IMR-90 (cell line): ENCODE data around the gene TAGLN2. TPM values are rescaled to one million over a fixed set of nuclear protein-coding genes. Genes with fewer than 3 reads are reported as not detected.

Experiments used
- ATAC-seq: fragments of 200-7000 bp; cut with Tn5 transposase; 2 replicates; pipeline ENCODE4 v1.9.1; 2020; ENCODE audit warnings: low read depth, mild to moderate bottlenecking, moderate library complexity
- BruUV-seq: library from RNA; stranded (reverse); fragments of 400-500 nt; replicated peaks from 2 replicates; lab custom pipeline; 2021; lab: Mats Ljungman, UMichigan
- CTCF ChIA-PET: fragments of 300-600 bp; formaldehyde crosslinking; extraction: SDS; loops from one replicate; lab custom pipeline; 2021; ENCODE audit warnings: antibody characterized with exemption; lab: Yijun Ruan, JAX
- POLR2A ChIA-PET: fragments of 300-600 bp; sonication (Branson Sonifier 250); formaldehyde crosslinking; loops from one replicate; lab custom pipeline; 2022; ENCODE audit warnings: antibody characterized with exemption; ENCODE audit not compliant: unreplicated experiment; lab: Charles Lee
- DNase-seq: peaks from one replicate; pipeline ENCODE4 v3.0.0; 2013
- H2AFZ ChIP-seq: replicated peaks from 2 replicates; pipeline ENCODE3; 2013; ENCODE audit warnings: low read length, mild to moderate bottlenecking; ENCODE audit not compliant: poor library complexity
- H2AK5ac ChIP-seq: 2 replicates; pipeline ENCODE4 v1.6.1; 2013; ENCODE audit warnings: low read depth, low read length, inconsistent platforms
- H2AK9ac ChIP-seq: replicated peaks from 2 replicates; pipeline ENCODE3; 2013; ENCODE audit warnings: mild to moderate bottlenecking, low read depth, low read length, moderate library complexity; ENCODE audit not compliant: poor library complexity
- H2BK120ac ChIP-seq: 2 replicates; pipeline ENCODE4 v1.6.1; 2013; ENCODE audit warnings: low read depth, low read length, inconsistent platforms
- H2BK15ac ChIP-seq: 3 replicates; pipeline ENCODE4 v1.6.1; 2013; ENCODE audit warnings: low read depth, low read length, inconsistent platforms
- H2BK20ac ChIP-seq: 2 replicates; pipeline ENCODE4 v1.6.1; 2013; ENCODE audit warnings: low read depth, mild to moderate bottlenecking, inconsistent platforms, low read length, moderate library complexity
- H2BK5ac ChIP-seq: 2 replicates; pipeline ENCODE4 v1.6.1; 2013; ENCODE audit warnings: mild to moderate bottlenecking, low read depth, low read length, inconsistent platforms; ENCODE audit not compliant: poor library complexity, severe bottlenecking
- H3K14ac ChIP-seq: replicated peaks from 2 replicates; pipeline ENCODE4 v1.6.1; 2013; ENCODE audit warnings: low read depth, low read length, inconsistent platforms
- H3K18ac ChIP-seq: 2 replicates; pipeline ENCODE4 v1.6.1; 2013; ENCODE audit warnings: low read depth, low read length, control low read depth
- H3K23ac ChIP-seq: 2 replicates; pipeline ENCODE4 v1.6.1; 2013; ENCODE audit warnings: low read depth, low read length, inconsistent platforms
- H3K27ac ChIP-seq: 2 replicates; pipeline ENCODE4 v1.5.1; 2013; ENCODE audit warnings: mild to moderate bottlenecking, control low read depth, low read length; ENCODE audit not compliant: insufficient read depth
- H3K27me3 ChIP-seq: 2 replicates; pipeline ENCODE4 v1.6.1; 2013; ENCODE audit warnings: low read length; ENCODE audit not compliant: control insufficient read depth, insufficient read depth
- H3K36me3 ChIP-seq: 2 replicates; pipeline ENCODE4 v1.6.1; 2013; ENCODE audit warnings: low read length, mixed read lengths; ENCODE audit not compliant: control insufficient read depth, insufficient read depth
- H3K4ac ChIP-seq: 2 replicates; pipeline ENCODE4 v1.6.1; 2013; ENCODE audit warnings: low read depth, low read length, inconsistent platforms
- H3K4me1 ChIP-seq: 2 replicates; pipeline ENCODE4 v1.6.1; 2013; ENCODE audit warnings: low read length, mixed read lengths; ENCODE audit not compliant: control insufficient read depth, insufficient read depth
- H3K4me2 ChIP-seq: 2 replicates; pipeline ENCODE4 v1.6.1; 2013; ENCODE audit warnings: low read depth, mild to moderate bottlenecking, control low read depth, low read length, moderate library complexity
- H3K4me3 ChIP-seq: 2 replicates; pipeline ENCODE4 v1.5.1; 2013; ENCODE audit warnings: low read depth, mild to moderate bottlenecking, control low read depth, low read length, moderate library complexity; ENCODE audit not compliant: insufficient read depth
- H3K56ac ChIP-seq: 2 replicates; pipeline ENCODE4 v1.6.1; 2013; ENCODE audit warnings: low read length, inconsistent platforms; ENCODE audit not compliant: insufficient read depth; ENCODE audit errors: extremely low read depth
- H3K79me1 ChIP-seq, 2 experiments: 2 replicates each; pipeline ENCODE4 v1.6.1; 2013; ENCODE audit warnings: low read length in 2 of 2, inconsistent platforms in 1 of 2, low read depth in 1 of 2
- H3K9ac ChIP-seq: 2 replicates; pipeline ENCODE4 v1.6.1; 2013; ENCODE audit warnings: low read depth, low read length, control low read depth
- H3K9me1 ChIP-seq: 2 replicates; pipeline ENCODE4 v1.6.1; 2013; ENCODE audit warnings: low read length, inconsistent platforms; ENCODE audit not compliant: insufficient read depth
- H3K9me3 ChIP-seq: 2 replicates; pipeline ENCODE4 v1.6.1; 2013; ENCODE audit warnings: low read length; ENCODE audit not compliant: control insufficient read depth, insufficient read depth
- H4K20me1 ChIP-seq: 2 replicates; pipeline ENCODE4 v1.6.1; 2013; ENCODE audit warnings: low read length, inconsistent platforms; ENCODE audit not compliant: insufficient read depth
- H4K5ac ChIP-seq: 2 replicates; pipeline ENCODE4 v1.6.1; 2013; ENCODE audit warnings: mild to moderate bottlenecking, low read depth, low read length, control low read depth
- H4K8ac ChIP-seq, 2 experiments: 2 replicates each; pipeline ENCODE4 v1.6.1; 2013; ENCODE audit warnings: low read depth in 2 of 2, low read length in 2 of 2, control low read depth in 1 of 2, inconsistent platforms in 1 of 2
- H4K91ac ChIP-seq: 2 replicates; pipeline ENCODE4 v1.6.1; 2013; ENCODE audit warnings: low read depth, low read length, inconsistent platforms; ENCODE audit not compliant: insufficient read depth
- CEBPB ChIP-seq: IDR thresholded peaks from 2 replicates; pipeline ENCODE4 v1.6.1; 2012; ENCODE audit warnings: low read depth, low read length, improper control_type of control experiment
- CHD1 ChIP-seq: IDR thresholded peaks from 2 replicates; pipeline ENCODE4 v1.6.1; 2012; ENCODE audit warnings: low read depth, low read length, improper control_type of control experiment
- CTCF ChIP-seq: conservative IDR thresholded peaks from 2 replicates; pipeline ENCODE4 v1.5.1; 2012; ENCODE audit warnings: mild to moderate bottlenecking, low read depth, low read length, improper control_type of control experiment
- FOS ChIP-seq: fragments of 150-350 bp; IDR thresholded peaks from 2 replicates; pipeline ENCODE4 v1.6.1; 2016; ENCODE audit warnings: low read depth, low read length
- MAZ ChIP-seq: IDR thresholded peaks from 2 replicates; pipeline ENCODE4 v1.6.1; 2012; ENCODE audit warnings: low read depth, mild to moderate bottlenecking, low read length, improper control_type of control experiment, moderate library complexity, borderline replicate concordance
- MXI1 ChIP-seq: IDR thresholded peaks from 2 replicates; pipeline ENCODE4 v1.6.1; 2012; ENCODE audit warnings: low read depth, mild to moderate bottlenecking, low read length, moderate library complexity, borderline replicate concordance
- RAD21 ChIP-seq: IDR thresholded peaks from 2 replicates; pipeline ENCODE4 v1.6.1; 2012; ENCODE audit warnings: low read length, improper control_type of control experiment
- RCOR1 ChIP-seq: IDR thresholded peaks from 2 replicates; pipeline ENCODE4 v1.6.1; 2012; ENCODE audit warnings: mild to moderate bottlenecking, low read length, improper control_type of control experiment; ENCODE audit not compliant: insufficient replicate concordance
- SMC3 ChIP-seq: fragments of 150-350 bp; IDR thresholded peaks from 2 replicates; pipeline ENCODE4 v1.6.1; 2016; ENCODE audit warnings: low read depth, mild to moderate bottlenecking, antibody characterized with exemption, low read length, moderate library complexity
- USF2 ChIP-seq: fragments of 150-350 bp; IDR thresholded peaks from 2 replicates; pipeline ENCODE4 v1.6.1; 2017; ENCODE audit warnings: mild to moderate bottlenecking, antibody characterized with exemption, low read length, low read depth
- WGBS, 2 experiments: methylation state at CpG; one replicate each; pipeline versions ENCODE4 v1.1.5 to v1.1.7; 2013; ENCODE audit warnings: missing lambda C conversion rate in 2 of 2; ENCODE audit not compliant: insufficient read length in 1 of 2; ENCODE audit errors: extremely low coverage in 2 of 2; 5-methylcytosine and 5-hydroxymethylcytosine counted together
- dilution Hi-C: fragments of 300-500 bp; cut with HindIII; formaldehyde crosslinking; loops from one replicate; pipeline ENCODE4 v1.14.3; 2018; ENCODE audit warnings: low sequenced_read_pairs; ENCODE audit not compliant: unreplicated experiment
- in situ Hi-C: fragments of 300-500 bp; cut with MboI; formaldehyde crosslinking; loops from 3 replicates; pipeline ENCODE4 v1.14.3; 2019; ENCODE audit warnings: low sequenced_read_pairs, inconsistent platforms, mixed read lengths
- intact Hi-C: fragments of 100-400 bp; cut with micrococcal nuclease; formaldehyde crosslinking; loops from 2 replicates; pipeline ENCODE4 v1.10.0; 2022
- polyA plus RNA-seq, 3 experiments: library from polyadenylated mRNA; depleted of rRNA; stranded (reverse); fragments of >200 nt; gene quantifications; 2 replicates each; pipeline ENCODE4 v1.2.3, GENCODE V29; 2012; ENCODE audit warnings: low replicate concordance in 1 of 3
- total RNA-seq: library from RNA; depleted of rRNA; stranded (reverse); fragments of >200 nt; gene quantifications from 2 replicates; pipeline ENCODE4 v1.2.3, GENCODE V29; 2012

Gene TAGLN2
- total and polyA plus RNA-seq, 2 of the 4 experiments (the other 2 are of a cell fraction) = 440 to 634 TPM

GRCh38 chr1:159949981-159950381 is 24.7 kb upstream of the TAGLN2 start:
- Histone ChIP-seq H3K56ac (no peak overlapping the region), H4K8ac (no peak overlapping the region), H2AK5ac (no peak overlapping the region), H3K9ac (no peak overlapping the region), H4K20me1 (no peaks in the 10 kb centered on the region), H3K27ac (no peak overlapping the region), H3K18ac (no peak overlapping the region), H3K4me2 (no peak overlapping the region), H2BK120ac (no peak overlapping the region), H3K36me3 (no peaks in the 10 kb centered on the region), H3K79me1 (no peaks in the 10 kb centered on the region), H2AK9ac (no peak overlapping the region), H2BK5ac (no peak overlapping the region), H2BK20ac (no peak overlapping the region), H3K9me1 (no peaks in the 10 kb centered on the region), H3K4me1 (peaks cover 2% of the 10 kb centered on the region; the same call in 1 of the 2 replicates), H4K91ac (no peak overlapping the region), H3K27me3 (peaks cover 22% of the 10 kb centered on the region), H4K5ac (no peak overlapping the region), H3K9me3 (no peaks in the 10 kb centered on the region), H2AFZ (no peak overlapping the region), H3K14ac (no peak overlapping the region), H3K4me3 (no peak overlapping the region), H3K23ac (no peak overlapping the region), H2BK15ac (no peak overlapping the region), H3K4ac (no peak overlapping the region)
- in situ Hi-C loops (no loop called here), dilution Hi-C loops (no loop called here), intact Hi-C loops (loop anchor here (10.0 kb wide), 1 partner anchor 425 kb away; no protein-coding TSS in a partner anchor)
- ChIA-PET CTCF (no interaction called here), POLR2A (no interaction called here)
- DNase-seq (no peak), ATAC-seq (no peak)
- BruUV-seq = no TSS peak
- WGBS, 2 experiments = no CpG with 5 or more reads among the region's 4 CpGs
- TF ChIP-seq SMC3 (no peak), RCOR1 (no peak), MAZ (no peak), CHD1 (no peak), CTCF (no peak), RAD21 (no peak), USF2 (no peak), FOS (no peak), CEBPB (no peak), MXI1 (no peak)
